HFF-Myc (cell line): ENCODE measurements around the gene HSPA1A.

Experiments used
- DNase-seq: peaks from one replicate; pipeline ENCODE4 v3.0.0-alpha.2; 2011; ENCODE audit warnings: low read depth; ENCODE audit errors: extremely low read depth
- H3K4me3 ChIP-seq: replicated peaks from 2 replicates; pipeline ENCODE4 v1.5.1; 2011; ENCODE audit warnings: low read depth, mild to moderate bottlenecking, control low read depth, low read length
- TF ChIP-seq, protein P1 (sequence below): IDR thresholded peaks from 2 replicates; pipeline ENCODE4 v1.5.1; 2012; ENCODE audit warnings: mild to moderate bottlenecking, low read depth, low read length, control low read depth; ENCODE audit errors: missing control alignments

The HSPA1A gene

DNA sequence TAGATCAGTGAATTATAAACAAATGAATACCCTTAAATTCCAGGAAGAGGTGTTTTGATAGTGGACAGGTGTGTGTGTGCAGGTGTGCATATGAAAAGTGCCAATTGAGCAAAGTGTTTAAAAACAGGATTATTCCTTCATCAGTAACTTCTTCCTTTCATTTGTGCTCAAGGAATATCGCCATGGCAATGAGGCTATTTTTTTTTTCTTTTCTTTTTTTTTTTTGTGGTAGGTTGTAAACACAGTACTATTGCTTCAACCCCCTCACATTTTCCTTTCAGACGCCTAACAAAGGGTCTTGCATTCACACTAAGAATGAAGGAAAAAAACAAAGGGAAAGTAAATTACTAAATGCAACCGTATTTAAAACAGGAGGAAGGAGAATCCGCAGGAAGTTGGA, 10.2 kb downstream of the HSPA1A start:
- TF ChIP-seq, protein P1, sequence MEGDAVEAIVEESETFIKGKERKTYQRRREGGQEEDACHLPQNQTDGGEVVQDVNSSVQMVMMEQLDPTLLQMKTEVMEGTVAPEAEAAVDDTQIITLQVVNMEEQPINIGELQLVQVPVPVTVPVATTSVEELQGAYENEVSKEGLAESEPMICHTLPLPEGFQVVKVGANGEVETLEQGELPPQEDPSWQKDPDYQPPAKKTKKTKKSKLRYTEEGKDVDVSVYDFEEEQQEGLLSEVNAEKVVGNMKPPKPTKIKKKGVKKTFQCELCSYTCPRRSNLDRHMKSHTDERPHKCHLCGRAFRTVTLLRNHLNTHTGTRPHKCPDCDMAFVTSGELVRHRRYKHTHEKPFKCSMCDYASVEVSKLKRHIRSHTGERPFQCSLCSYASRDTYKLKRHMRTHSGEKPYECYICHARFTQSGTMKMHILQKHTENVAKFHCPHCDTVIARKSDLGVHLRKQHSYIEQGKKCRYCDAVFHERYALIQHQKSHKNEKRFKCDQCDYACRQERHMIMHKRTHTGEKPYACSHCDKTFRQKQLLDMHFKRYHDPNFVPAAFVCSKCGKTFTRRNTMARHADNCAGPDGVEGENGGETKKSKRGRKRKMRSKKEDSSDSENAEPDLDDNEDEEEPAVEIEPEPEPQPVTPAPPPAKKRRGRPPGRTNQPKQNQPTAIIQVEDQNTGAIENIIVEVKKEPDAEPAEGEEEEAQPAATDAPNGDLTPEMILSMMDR: no peak
- no peak overlapping the region for H3K4me3 ChIP-seq
- DNase-seq: no peak

DNA sequence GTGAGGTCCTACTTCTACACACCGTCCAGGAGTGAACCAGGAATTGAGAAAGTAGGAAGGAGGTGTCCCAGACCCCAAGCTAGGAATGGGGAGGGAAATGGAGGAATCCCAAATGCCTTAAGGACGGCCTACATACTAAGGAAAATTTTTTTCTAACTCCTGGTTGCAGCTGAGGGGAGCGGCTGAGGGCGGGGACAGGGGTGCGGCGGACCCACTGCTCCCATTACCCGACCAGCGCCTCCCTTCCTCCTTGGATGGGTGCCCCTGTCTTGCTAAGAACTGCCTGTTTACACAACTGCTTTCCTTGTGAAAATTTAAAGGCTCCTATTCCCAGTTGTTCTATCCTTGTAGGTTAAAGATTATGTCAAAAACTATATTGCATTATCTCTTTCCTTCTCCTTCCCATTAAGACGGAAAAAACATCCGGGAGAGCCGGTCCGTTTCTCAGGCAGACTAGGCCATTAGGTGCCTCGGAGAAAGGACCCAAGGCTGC, 11.5 kb downstream of the HSPA1A start:
- H3K4me3 ChIP-seq: peak overlapping the region; percentile 35
- peak; percentile 58 for DNase-seq
- TF ChIP-seq, protein P1: no peak

DNA sequence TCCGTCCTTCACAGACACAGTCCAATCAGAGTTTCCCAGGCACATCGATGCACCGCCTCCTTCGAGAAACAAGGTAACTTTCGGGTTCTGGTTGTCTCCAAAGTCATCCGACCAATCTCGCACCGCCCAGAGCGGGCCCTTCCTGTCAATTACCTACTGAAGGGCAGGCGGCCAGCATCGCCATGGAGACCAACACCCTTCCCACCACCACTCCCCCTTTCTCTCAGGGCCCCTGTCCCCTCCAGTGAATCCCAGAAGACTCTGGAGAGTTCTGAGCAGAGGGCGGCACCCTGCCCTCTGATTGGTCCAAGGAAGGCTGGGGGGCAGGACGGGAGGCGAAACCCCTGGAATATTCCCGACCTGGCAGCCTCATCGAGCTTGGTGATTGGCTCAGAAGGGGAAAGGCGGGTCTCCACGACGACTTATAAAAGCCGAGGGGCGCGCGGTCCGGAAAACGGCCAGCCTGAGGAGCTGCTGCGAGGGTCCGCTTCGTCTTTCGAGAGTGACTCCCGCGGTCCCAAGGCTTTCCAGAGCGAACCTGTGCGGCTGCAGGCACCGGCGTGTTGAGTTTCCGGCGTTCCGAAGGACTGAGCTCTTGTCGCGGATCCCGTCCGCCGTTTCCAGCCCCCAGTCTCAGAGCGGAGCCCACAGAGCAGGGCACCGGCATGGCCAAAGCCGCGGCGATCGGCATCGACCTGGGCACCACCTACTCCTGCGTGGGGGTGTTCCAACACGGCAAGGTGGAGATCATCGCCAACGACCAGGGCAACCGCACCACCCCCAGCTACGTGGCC, 12.1 kb downstream of the HSPA1A start, which contains the start of gene HSPA1B:
Gene HSPA1B (plus strand): TSS at position 453 of the 794 bp plus-strand sequence. CDS start 213 bp downstream, at position 666.
- TF ChIP-seq, protein P1: no peak
- H3K4me3 ChIP-seq: peak within 1 kb of the TSS; percentile 66
- peak; percentile 99 for DNase-seq

DNA sequence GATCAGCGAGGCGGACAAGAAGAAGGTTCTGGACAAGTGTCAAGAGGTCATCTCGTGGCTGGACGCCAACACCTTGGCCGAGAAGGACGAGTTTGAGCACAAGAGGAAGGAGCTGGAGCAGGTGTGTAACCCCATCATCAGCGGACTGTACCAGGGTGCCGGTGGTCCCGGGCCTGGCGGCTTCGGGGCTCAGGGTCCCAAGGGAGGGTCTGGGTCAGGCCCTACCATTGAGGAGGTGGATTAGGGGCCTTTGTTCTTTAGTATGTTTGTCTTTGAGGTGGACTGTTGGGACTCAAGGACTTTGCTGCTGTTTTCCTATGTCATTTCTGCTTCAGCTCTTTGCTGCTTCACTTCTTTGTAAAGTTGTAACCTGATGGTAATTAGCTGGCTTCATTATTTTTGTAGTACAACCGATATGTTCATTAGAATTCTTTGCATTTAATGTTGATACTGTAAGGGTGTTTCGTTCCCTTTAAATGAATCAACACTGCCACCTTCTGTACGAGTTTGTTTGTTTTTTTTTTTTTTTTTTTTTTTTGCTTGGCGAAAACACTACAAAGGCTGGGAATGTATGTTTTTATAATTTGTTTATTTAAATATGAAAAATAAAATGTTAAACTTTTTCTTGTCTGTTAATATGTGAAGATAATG, 14.4 kb downstream of the HSPA1A start:
- TF ChIP-seq, protein P1: peak; percentile 6
- peak overlapping the region; percentile 76 for H3K4me3 ChIP-seq
- no peak for DNase-seq

DNA sequence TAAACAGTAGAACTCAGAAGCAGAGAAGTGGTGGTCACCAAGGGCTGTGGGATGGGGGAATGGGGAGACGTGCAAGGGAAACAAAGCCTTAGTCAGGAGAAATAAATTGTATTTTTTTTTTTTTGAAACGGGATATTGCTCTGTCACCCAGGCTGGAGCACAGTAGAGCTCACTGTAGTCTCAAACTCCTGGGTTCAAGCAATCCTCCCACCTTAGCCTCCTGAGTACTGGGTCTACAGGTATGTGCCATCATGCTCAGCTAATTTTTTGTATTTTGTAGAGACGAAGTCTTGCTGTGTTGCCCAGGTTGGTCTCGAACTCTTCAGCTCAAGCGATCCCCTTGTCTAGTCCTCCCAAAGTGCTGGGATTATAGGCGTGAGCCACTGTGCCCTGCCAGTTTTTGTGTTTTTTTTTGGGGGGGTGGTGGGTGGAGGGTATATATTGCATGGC, 15.6 kb downstream of the HSPA1A start:
- peak overlapping the region; percentile 76 for H3K4me3 ChIP-seq
- TF ChIP-seq, protein P1: no peak
- no peak for DNase-seq

DNA sequence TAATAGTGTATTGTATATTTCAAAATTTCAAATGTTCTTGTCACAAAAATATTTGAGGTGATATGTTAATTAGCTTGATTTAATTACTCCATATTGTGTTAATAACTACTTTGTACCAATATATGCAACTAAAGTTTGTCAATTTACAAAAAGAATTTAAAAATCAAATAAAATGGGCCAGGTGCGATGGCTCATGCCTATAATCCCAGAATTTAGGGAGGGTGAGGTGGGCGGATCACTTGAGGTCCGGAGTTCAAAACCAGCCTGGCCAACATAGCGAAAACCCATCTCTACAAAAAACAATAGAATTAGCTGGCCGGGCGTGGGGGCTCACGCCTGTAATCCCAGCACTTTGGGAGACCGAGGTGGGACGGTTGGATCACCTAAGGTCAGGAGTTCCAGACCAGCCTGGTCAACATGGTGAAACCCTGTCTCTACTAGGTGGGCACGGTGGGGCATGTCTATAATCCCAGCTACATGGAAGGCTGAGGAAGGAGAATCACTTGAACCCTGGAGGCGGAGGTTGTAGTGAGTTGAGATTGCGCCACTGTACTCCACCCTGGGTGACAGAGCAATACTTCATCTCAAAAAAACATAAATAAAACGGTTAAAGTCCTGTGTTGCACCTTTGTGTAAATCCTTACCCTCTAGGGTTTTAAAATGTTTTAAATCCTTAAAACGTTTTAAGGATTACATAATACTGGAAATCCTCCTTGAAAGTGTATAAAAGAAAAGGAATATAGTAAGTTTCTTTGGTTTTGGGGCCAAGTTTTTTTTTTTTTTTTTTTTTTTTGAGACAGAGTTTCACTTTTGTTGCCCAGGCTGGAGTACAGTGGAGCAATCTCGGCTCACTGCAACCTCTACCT, 16.2 kb downstream of the HSPA1A start:
- peak overlapping the region; percentile 76 for H3K4me3 ChIP-seq
- DNase-seq: no peak

More for the DNA sequence above, 16.2 kb downstream of the HSPA1A start:
- TF ChIP-seq, protein P1: no peak
